IMR-90 (cell line): ENCODE results near the gene AEN. TPM values are rescaled to one million over a fixed set of nuclear protein-coding genes. Genes with fewer than 3 reads are reported as not detected.

Source experiments
- ATAC-seq: fragments of 200-7000 bp; cut with Tn5 transposase; 2 replicates; pipeline ENCODE4 v1.9.1; 2020; ENCODE audit warnings: low read depth, mild to moderate bottlenecking, moderate library complexity
- BruUV-seq: library from RNA; stranded (reverse); fragments of 400-500 nt; replicated peaks from 2 replicates; lab custom pipeline; 2021; lab: Mats Ljungman, UMichigan
- CTCF ChIA-PET: fragments of 300-600 bp; formaldehyde crosslinking; extraction: SDS; loops from one replicate; lab custom pipeline; 2021; ENCODE audit warnings: antibody characterized with exemption; lab: Yijun Ruan, JAX
- POLR2A ChIA-PET: fragments of 300-600 bp; sonication (Branson Sonifier 250); formaldehyde crosslinking; loops from one replicate; lab custom pipeline; 2022; ENCODE audit warnings: antibody characterized with exemption; ENCODE audit not compliant: unreplicated experiment; lab: Charles Lee
- DNase-seq: peaks from one replicate; pipeline ENCODE4 v3.0.0; 2013
- H2AFZ ChIP-seq: replicated peaks from 2 replicates; pipeline ENCODE3; 2013; ENCODE audit warnings: low read length, mild to moderate bottlenecking; ENCODE audit not compliant: poor library complexity
- H2AK5ac ChIP-seq: 2 replicates; pipeline ENCODE4 v1.6.1; 2013; ENCODE audit warnings: low read depth, low read length, inconsistent platforms
- H2AK9ac ChIP-seq: replicated peaks from 2 replicates; pipeline ENCODE3; 2013; ENCODE audit warnings: mild to moderate bottlenecking, low read depth, low read length, moderate library complexity; ENCODE audit not compliant: poor library complexity
- H2BK120ac ChIP-seq: 2 replicates; pipeline ENCODE4 v1.6.1; 2013; ENCODE audit warnings: low read depth, low read length, inconsistent platforms
- H2BK15ac ChIP-seq: 3 replicates; pipeline ENCODE4 v1.6.1; 2013; ENCODE audit warnings: low read depth, low read length, inconsistent platforms
- H2BK20ac ChIP-seq: 2 replicates; pipeline ENCODE4 v1.6.1; 2013; ENCODE audit warnings: low read depth, mild to moderate bottlenecking, inconsistent platforms, low read length, moderate library complexity
- H2BK5ac ChIP-seq: 2 replicates; pipeline ENCODE4 v1.6.1; 2013; ENCODE audit warnings: mild to moderate bottlenecking, low read depth, low read length, inconsistent platforms; ENCODE audit not compliant: poor library complexity, severe bottlenecking
- H3K14ac ChIP-seq: replicated peaks from 2 replicates; pipeline ENCODE4 v1.6.1; 2013; ENCODE audit warnings: low read depth, low read length, inconsistent platforms
- H3K18ac ChIP-seq: 2 replicates; pipeline ENCODE4 v1.6.1; 2013; ENCODE audit warnings: low read depth, low read length, control low read depth
- H3K23ac ChIP-seq: 2 replicates; pipeline ENCODE4 v1.6.1; 2013; ENCODE audit warnings: low read depth, low read length, inconsistent platforms
- H3K27ac ChIP-seq: 2 replicates; pipeline ENCODE4 v1.5.1; 2013; ENCODE audit warnings: mild to moderate bottlenecking, control low read depth, low read length; ENCODE audit not compliant: insufficient read depth
- H3K27me3 ChIP-seq: 2 replicates; pipeline ENCODE4 v1.6.1; 2013; ENCODE audit warnings: low read length; ENCODE audit not compliant: control insufficient read depth, insufficient read depth
- H3K36me3 ChIP-seq: 2 replicates; pipeline ENCODE4 v1.6.1; 2013; ENCODE audit warnings: low read length, mixed read lengths; ENCODE audit not compliant: control insufficient read depth, insufficient read depth
- H3K4ac ChIP-seq: 2 replicates; pipeline ENCODE4 v1.6.1; 2013; ENCODE audit warnings: low read depth, low read length, inconsistent platforms
- H3K4me1 ChIP-seq: 2 replicates; pipeline ENCODE4 v1.6.1; 2013; ENCODE audit warnings: low read length, mixed read lengths; ENCODE audit not compliant: control insufficient read depth, insufficient read depth
- H3K4me2 ChIP-seq: 2 replicates; pipeline ENCODE4 v1.6.1; 2013; ENCODE audit warnings: low read depth, mild to moderate bottlenecking, control low read depth, low read length, moderate library complexity
- H3K4me3 ChIP-seq: 2 replicates; pipeline ENCODE4 v1.5.1; 2013; ENCODE audit warnings: low read depth, mild to moderate bottlenecking, control low read depth, low read length, moderate library complexity; ENCODE audit not compliant: insufficient read depth
- H3K56ac ChIP-seq: 2 replicates; pipeline ENCODE4 v1.6.1; 2013; ENCODE audit warnings: low read length, inconsistent platforms; ENCODE audit not compliant: insufficient read depth; ENCODE audit errors: extremely low read depth
- H3K79me1 ChIP-seq, 2 experiments: 2 replicates each; pipeline ENCODE4 v1.6.1; 2013; ENCODE audit warnings: low read length in 2 of 2, inconsistent platforms in 1 of 2, low read depth in 1 of 2
- H3K9ac ChIP-seq: 2 replicates; pipeline ENCODE4 v1.6.1; 2013; ENCODE audit warnings: low read depth, low read length, control low read depth
- H3K9me1 ChIP-seq: 2 replicates; pipeline ENCODE4 v1.6.1; 2013; ENCODE audit warnings: low read length, inconsistent platforms; ENCODE audit not compliant: insufficient read depth
- H3K9me3 ChIP-seq: 2 replicates; pipeline ENCODE4 v1.6.1; 2013; ENCODE audit warnings: low read length; ENCODE audit not compliant: control insufficient read depth, insufficient read depth
- H4K20me1 ChIP-seq: 2 replicates; pipeline ENCODE4 v1.6.1; 2013; ENCODE audit warnings: low read length, inconsistent platforms; ENCODE audit not compliant: insufficient read depth
- H4K5ac ChIP-seq: 2 replicates; pipeline ENCODE4 v1.6.1; 2013; ENCODE audit warnings: mild to moderate bottlenecking, low read depth, low read length, control low read depth
- H4K8ac ChIP-seq, 2 experiments: 2 replicates each; pipeline ENCODE4 v1.6.1; 2013; ENCODE audit warnings: low read depth in 2 of 2, low read length in 2 of 2, control low read depth in 1 of 2, inconsistent platforms in 1 of 2
- H4K91ac ChIP-seq: 2 replicates; pipeline ENCODE4 v1.6.1; 2013; ENCODE audit warnings: low read depth, low read length, inconsistent platforms; ENCODE audit not compliant: insufficient read depth
- CEBPB ChIP-seq: IDR thresholded peaks from 2 replicates; pipeline ENCODE4 v1.6.1; 2012; ENCODE audit warnings: low read depth, low read length, improper control_type of control experiment
- CHD1 ChIP-seq: IDR thresholded peaks from 2 replicates; pipeline ENCODE4 v1.6.1; 2012; ENCODE audit warnings: low read depth, low read length, improper control_type of control experiment
- RCOR1 ChIP-seq: IDR thresholded peaks from 2 replicates; pipeline ENCODE4 v1.6.1; 2012; ENCODE audit warnings: mild to moderate bottlenecking, low read length, improper control_type of control experiment; ENCODE audit not compliant: insufficient replicate concordance
- WGBS, 2 experiments: methylation state at CpG; one replicate each; pipeline versions ENCODE4 v1.1.5 to v1.1.7; 2013; ENCODE audit warnings: missing lambda C conversion rate in 2 of 2; ENCODE audit not compliant: insufficient read length in 1 of 2; ENCODE audit errors: extremely low coverage in 2 of 2; 5-methylcytosine and 5-hydroxymethylcytosine counted together
- dilution Hi-C: fragments of 300-500 bp; cut with HindIII; formaldehyde crosslinking; loops from one replicate; pipeline ENCODE4 v1.14.3; 2018; ENCODE audit warnings: low sequenced_read_pairs; ENCODE audit not compliant: unreplicated experiment
- in situ Hi-C: fragments of 300-500 bp; cut with MboI; formaldehyde crosslinking; loops from 3 replicates; pipeline ENCODE4 v1.14.3; 2019; ENCODE audit warnings: low sequenced_read_pairs, inconsistent platforms, mixed read lengths
- intact Hi-C: fragments of 100-400 bp; cut with micrococcal nuclease; formaldehyde crosslinking; loops from 2 replicates; pipeline ENCODE4 v1.10.0; 2022
- polyA plus RNA-seq, 3 experiments: library from polyadenylated mRNA; depleted of rRNA; stranded (reverse); fragments of >200 nt; gene quantifications; 2 replicates each; pipeline ENCODE4 v1.2.3, GENCODE V29; 2012; ENCODE audit warnings: low replicate concordance in 1 of 3
- total RNA-seq: library from RNA; depleted of rRNA; stranded (reverse); fragments of >200 nt; gene quantifications from 2 replicates; pipeline ENCODE4 v1.2.3, GENCODE V29; 2012
- TF ChIP-seq, protein P1 (sequence below): fragments of 150-350 bp; IDR thresholded peaks from 2 replicates; pipeline ENCODE4 v1.6.1; 2016; ENCODE audit warnings: low read depth, mild to moderate bottlenecking, low read length, moderate library complexity, borderline replicate concordance

Gene AEN
- total and polyA plus RNA-seq, 2 of the 4 experiments (the other 2 are of a cell fraction): 48.6 to 85.5 TPM

- Histone ChIP-seq H3K4me1 (peaks cover 18% of the 10 kb centered on the region), H3K79me1 (peaks cover 4 to 49% of the 10 kb centered on the region in 2 experiments), H4K91ac (peak overlapping the region; percentile 58), H3K9me3 (no peaks in the 10 kb centered on the region), H2AK9ac (peak overlapping the region; percentile 97), H3K9ac (peak overlapping the region; percentile 41), H2AFZ (peak overlapping the region; percentile 90), H4K5ac (peak overlapping the region; percentile 23), H3K56ac (no peak overlapping the region), H2BK5ac (peak overlapping the region; percentile 90), H3K4ac (peak overlapping the region; percentile 85), H2AK5ac (peak overlapping the region; percentile 87), H3K4me2 (peak overlapping the region; percentile 45), H2BK20ac (peak overlapping the region; percentile 65; the same call in 1 of the 2 replicates), H4K8ac (peak overlapping the region in 1 of 2 experiments; percentile 55; a peak in 2 of 4 replicates), H3K14ac (peak overlapping the region; percentile 74), H3K4me3 (peak overlapping the region; percentile 44; the same call in 1 of the 2 replicates), H3K27me3 (no peaks in the 10 kb centered on the region), H3K18ac (peak overlapping the region; percentile 14), H3K9me1 (peaks cover 11% of the 10 kb centered on the region), H3K23ac (peak overlapping the region; percentile 89; the same call in 1 of the 2 replicates), H3K36me3 (peaks cover 3% of the 10 kb centered on the region), H2BK15ac (peak overlapping the region; percentile 46; the same call in 2 of the 3 replicates), H2BK120ac (peak overlapping the region; percentile 45; the same call in 1 of the 2 replicates), H4K20me1 (peaks cover 21% of the 10 kb centered on the region), H3K27ac (peak overlapping the region; percentile 87)
- no CpG with 5 or more reads among the region's 7 CpGs for WGBS, 2 experiments
- CTCF ChIA-PET: interaction anchor here (0.7 to 1.4 kb wide), 2 partner anchors 12 to 171 kb away, joined by 3 to 4 read pairs; partner anchors contain the start of genes MRPL46 and MRPS11
- intact Hi-C loops: no loop called here
- in situ Hi-C loops: no loop called here
- ATAC-seq (peak; percentile 26), DNase-seq (no peak)
- POLR2A ChIA-PET: interaction anchor here (0.6 to 1.1 kb wide), 3 partner anchors 9 to 16 kb away, joined by 3 to 4 read pairs (median 4); no protein-coding TSS in a partner anchor
- dilution Hi-C loops: no loop called here
- no TSS peak for BruUV-seq
- TF ChIP-seq CHD1 (no peak; the same call in 1 of the 2 replicates), RCOR1 (no peak), CEBPB (no peak)
- TF ChIP-seq, protein P1, sequence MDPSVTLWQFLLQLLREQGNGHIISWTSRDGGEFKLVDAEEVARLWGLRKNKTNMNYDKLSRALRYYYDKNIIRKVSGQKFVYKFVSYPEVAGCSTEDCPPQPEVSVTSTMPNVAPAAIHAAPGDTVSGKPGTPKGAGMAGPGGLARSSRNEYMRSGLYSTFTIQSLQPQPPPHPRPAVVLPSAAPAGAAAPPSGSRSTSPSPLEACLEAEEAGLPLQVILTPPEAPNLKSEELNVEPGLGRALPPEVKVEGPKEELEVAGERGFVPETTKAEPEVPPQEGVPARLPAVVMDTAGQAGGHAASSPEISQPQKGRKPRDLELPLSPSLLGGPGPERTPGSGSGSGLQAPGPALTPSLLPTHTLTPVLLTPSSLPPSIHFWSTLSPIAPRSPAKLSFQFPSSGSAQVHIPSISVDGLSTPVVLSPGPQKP: no peak
These were observed 16.9 kb downstream of the AEN start for GRCh38 chr15:88637841-88638625.
